Measurements from ENCODE around the gene ESPNL.
"Not testable (repeated sequence)": the region's sequence is repeated elsewhere in the genome, so short reads cannot be mapped to it uniquely, and the experiment has no call there.

Gene ESPNL

GRCh38 chr2:238159071-238159539, 59.0 kb downstream of the ESPNL start:
- no peak for DNase-seq (ENCODE audit: low read depth)

- DNase-seq (ENCODE audit: low read depth), result no peak
Observed at GRCh38 chr2:238159661-238160205, 59.6 kb downstream of the ESPNL start.

DNA sequence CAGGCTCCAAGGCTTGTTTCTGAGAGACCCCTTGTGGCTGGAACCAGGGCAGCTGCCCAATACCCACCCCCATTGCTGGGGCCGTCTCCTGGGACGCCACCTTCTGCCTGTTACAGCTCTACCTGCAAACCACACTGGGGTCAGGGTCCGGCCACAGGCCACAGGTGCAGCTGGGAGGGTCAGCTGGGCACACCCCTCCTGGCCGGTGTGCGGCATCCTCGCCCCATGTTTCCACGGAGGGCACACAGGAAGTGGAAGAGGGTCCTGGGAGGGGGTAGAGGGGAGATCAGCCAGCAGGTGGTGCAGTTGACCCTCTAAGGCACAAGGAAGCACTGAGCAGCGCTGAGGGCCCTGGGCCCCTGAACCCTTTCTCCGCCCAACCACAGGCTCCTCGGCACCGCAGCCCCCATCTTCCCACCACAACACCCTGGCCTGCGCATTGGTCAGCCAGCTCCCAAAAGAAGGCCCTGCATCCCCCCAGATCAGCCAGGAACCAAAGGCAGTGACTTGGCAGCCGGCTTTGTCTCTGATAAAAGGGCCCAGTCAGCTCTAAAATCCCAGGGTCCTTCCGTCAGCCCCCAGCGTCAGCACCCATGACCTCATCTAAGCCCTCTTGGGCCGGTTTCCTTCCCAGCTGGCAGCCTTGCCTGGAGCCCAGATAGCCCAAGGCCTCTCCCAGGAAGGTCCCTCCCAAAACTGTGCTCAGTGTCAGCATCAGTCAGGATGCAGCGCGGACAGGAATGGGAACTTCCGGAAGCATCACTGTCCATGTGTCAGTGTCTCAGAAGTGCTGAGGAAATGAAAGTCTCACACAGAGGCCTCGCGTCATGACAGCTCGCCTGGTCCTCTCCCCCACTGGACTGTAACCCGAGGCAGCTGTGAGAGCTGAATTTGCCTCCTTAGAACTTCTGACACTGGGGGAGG, 60.3 kb downstream of the ESPNL start:
- no peak for DNase-seq (ENCODE audit: low read depth)

- DNase-seq (ENCODE audit: low read depth), result no peak
Observed at GRCh38 chr2:238161291-238162051, 61.3 kb downstream of the ESPNL start.

GRCh38 chr2:238162251-238162845, 62.2 kb downstream of the ESPNL start:
- DNase-seq (ENCODE audit: low read depth), result no peak

GRCh38 chr2:238162846-238163441, 62.8 kb downstream of the ESPNL start:
- no peak for DNase-seq (ENCODE audit: low read depth)

DNA sequence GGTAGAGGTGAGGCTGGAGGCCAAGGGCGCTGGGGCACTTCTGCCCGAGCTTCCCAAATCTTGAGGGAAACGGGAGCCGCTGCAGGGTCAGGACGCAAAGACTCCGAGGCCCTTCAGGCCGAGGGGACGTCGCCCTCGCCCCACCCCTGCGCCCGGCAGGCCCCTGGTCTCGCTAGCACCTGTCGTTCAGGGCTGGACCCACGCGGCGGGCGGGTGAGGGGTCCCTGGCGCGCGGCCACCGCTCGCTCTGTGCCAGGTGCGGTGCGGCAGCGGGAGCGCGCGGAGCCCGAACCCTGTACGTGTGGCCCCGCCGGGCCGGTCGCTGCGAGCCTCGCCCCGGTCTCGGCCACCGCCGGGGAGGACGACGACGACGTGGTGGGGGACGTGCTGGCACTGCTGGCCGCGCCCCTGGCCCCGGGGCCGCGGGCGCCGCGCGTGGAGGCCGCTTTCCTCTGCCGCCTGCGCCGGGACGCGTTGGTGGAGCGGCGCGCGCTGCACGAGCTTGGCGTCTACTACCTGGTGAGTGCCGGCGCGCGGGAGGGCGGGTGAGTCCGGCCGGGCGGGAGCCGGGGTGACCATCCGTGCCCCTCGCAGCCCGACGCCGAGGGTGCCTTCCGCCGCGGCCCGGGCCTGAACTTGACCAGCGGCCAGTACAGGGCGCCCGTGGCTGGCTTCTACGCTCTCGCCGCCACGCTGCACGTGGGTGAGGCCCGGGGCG, 63.5 kb downstream of the ESPNL start:
- DNase-seq (ENCODE audit: low read depth), result no peak

- no peak for DNase-seq (ENCODE audit: low read depth)
Observed at GRCh38 chr2:238164906-238165287, 64.8 kb downstream of the ESPNL start.

DNA sequence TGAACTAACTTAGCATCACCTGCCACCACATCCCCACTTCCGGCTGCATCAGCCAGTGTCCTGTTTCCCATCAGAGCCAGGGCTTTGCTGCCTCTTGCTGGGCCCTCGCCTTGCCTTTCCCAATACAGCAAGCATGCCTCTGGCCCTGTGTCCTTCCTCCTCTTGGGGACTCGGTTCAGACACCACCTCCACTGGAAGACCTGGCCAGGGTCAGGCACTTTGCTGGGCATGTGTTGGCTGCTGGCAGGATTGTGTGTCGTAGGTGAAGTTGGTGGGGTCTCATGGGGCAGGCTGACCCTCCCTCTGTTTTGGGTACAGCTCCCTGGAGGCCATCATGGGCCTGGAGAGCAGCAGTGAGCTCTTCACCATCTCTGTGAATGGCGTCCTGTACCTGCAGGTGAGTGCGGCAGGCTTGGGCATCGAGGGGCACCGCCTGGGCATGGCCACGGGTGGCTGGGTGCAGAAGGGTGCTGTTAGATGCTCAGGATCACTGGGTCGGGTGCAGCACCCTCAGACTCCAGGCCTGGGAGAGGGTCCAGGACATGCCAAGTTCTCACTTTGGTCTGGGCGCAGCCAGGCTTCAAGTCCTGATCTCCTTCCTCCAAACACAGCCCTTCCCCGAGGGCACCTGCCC, 65.3 kb downstream of the ESPNL start:
- no peak for DNase-seq (ENCODE audit: low read depth)

- no peak for DNase-seq (ENCODE audit: low read depth)
Observed at GRCh38 chr2:238166391-238167343, 66.5 kb downstream of the ESPNL start.

DNA sequence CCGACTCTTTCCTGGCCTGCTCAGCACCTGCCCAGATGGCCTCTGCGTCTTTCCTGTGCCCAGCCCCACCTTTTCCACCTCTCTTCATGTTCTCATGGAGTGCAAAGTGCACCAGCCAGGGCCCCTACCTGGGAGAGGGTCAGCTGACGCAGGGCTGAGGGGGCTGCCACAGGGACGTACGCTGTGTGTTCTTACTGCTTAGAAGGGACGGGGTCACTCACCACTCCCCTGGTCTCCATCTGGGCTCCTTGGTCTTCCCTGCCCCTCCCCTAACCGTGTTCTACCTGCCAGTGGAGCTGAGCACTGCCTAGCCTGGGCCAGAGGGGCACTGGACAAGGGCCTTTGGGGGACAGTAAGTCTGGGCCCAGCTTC, 67.2 kb downstream of the ESPNL start:
- no peak for DNase-seq (ENCODE audit: low read depth)

DNA sequence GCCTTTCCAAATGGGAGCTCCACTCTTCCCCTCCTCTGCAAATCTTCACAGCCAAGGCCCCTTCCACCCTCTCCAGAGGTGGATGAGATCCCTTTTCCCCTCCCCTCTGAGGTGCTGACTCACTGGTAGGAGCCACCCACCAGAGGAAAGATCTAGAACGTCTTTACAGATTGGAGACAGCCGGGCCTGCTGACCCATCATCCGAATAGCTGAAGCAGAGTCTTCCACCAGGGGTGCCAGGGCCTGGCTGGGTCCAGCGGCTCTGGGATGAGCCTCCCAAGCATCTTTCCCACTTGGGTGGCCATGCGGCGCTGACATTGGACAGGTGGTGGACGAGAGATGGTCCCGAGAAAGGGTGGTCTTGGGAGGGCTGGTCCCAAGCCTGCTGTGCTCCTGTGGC, 67.6 kb downstream of the ESPNL start:
- no peak for DNase-seq (ENCODE audit: low read depth)

DNA sequence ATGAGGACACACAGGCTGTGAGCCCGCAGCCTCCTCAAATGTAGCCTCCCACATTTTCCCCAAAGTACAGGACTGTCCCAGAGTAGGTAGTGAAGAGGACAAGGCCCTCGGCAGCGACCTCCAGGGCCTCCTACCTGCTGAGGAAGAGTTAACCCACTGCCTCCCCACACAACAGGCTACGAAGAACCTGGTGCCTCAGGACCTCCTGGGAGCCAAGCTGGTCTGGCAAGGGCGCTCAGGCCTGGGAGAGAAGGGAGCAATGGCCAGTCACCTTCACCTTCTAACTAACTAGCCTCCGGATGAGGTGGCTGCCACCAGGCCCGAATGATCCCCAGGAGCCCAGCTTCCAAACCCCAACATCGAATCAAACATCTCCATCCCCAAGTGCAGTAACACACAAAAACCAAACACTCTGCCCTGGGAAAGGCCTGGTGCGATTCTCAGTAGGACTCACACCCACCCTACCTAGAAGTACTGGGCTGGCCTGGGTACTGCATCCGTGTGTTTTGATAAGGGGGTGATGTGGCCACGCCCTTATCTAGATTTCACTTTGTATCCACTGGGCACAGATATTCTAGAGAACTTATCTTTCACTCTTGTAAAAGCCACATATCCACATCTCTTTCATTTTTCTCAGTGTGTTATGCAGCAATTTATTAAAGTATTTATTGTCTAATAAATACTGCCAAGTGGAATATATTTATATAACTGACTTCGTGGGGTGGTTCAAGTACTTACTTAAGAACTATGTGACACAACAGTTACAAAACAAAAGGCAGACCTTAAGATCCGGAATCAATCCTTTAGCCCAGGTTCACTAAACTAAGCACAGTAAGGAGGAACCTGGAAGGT, 68.3 kb downstream of the ESPNL start:
- no peak for DNase-seq (ENCODE audit: low read depth)

DNA sequence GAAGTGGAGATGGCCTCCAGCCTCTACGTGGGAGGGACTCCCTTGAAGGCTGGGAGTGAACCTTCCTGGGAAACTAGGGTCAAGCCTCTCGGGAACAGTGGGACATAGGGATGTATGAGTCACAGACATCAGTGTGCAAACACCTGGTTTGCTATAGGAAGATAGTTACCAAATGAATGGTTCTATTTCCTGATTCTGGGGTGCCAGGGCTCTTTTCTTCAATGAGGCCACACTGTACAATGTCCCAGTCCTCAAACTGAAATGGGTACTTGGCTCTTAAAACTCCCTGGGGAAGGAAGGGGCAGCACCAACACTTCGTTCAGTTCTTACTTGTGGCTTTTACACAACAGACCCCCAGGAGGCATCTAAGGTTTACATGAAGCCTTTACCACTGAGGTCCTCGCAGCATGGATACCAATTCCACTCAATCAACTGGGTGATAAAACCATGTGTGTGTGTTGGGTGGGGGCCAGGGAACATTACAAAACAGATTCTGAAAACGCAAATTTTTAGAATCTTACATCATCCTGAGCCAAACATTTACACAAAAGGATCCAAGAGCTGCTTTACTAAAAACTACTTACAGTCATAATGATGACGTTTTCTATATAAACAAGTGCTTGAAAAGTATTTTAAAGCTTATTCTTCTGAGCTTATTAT, 69.0 kb downstream of the ESPNL start:
- no peak for DNase-seq (ENCODE audit: low read depth)

- DNase-seq (ENCODE audit: low read depth), result no peak
Observed at GRCh38 chr2:238169708-238170251, 69.6 kb downstream of the ESPNL start.

DNA sequence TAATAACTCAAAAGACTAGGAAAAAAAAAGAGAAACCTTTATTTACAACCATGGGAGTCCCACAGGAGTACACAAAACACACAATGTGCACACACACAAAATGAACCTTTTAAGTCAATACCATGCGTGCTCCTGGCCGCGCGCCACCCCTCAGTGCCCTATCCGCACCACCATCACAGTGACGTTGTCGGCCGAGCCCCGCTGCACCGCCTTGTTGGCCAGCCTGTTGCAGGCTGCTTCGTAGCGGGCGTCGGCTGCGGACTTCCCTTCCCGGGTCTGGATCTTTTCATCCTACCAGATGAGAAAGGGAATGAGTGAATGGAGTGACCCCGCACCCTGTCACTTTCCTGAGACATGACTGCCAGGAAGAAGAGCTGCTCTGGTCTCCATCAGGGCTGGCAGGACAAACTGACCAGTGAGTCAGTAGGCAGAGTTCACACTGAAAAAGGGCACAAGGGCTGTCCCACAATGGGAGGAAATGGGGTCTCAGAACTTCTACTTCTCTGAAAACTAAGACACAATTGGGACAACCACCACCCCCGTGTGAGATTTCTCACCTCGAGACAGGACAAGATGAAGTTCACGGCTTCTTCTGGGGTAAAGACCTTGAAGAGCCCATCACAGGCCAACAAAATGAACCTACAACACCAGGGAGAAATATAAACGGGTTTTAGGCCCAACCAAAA, 70.4 kb downstream of the ESPNL start:
- DNase-seq (ENCODE audit: low read depth), result no peak

DNA sequence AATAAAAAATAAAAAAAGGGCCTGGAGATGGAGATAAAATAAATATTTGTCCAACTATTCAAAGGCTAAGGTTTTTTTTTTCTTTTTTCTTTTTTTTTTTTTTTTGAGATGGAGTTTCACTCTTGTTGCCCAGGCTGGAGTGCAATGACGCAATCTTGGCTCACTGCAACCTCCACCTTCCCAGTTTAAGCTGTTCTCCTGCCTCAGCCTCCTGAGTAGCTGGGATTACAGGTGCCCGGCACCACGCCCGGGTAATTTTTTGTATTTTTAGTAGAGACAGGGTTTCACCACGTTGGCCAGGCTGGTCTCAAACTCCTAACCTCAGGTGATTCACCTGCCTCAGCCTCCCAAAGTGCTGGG, 70.9 kb downstream of the ESPNL start:
- not testable (repeated sequence) for DNase-seq (ENCODE audit: low read depth)

Data from T follicular helper cell (primary cell).